GM21786 (cell line): Measurements from ENCODE around the gene RAB13.
A peak's percentile ranks its signal among the peaks of the same experiment; 100 is the strongest.
"Not testable (repeated sequence)": the region's sequence is repeated elsewhere in the genome, so short reads cannot be mapped to it uniquely, and the experiment has no call there.

ENCODE experiments used
- ATAC-seq: cut with Tn5 transposase; IDR thresholded peaks from one replicate; pipeline ENCODE4 v1.9.1; 2021; ENCODE audit not compliant: unreplicated experiment

The RAB13 gene

GRCh38 chr1:153985941-153986761 is at the start of gene RAB13:
Gene RAB13 (minus strand): TSS chr1:153986339. CDS start chr1:153986236, 103 bp downstream.
- ATAC-seq = no peak

GRCh38 chr1:154033697-154034096 is 47.6 kb upstream of the RAB13 start:
- not testable (repeated sequence) for ATAC-seq

GRCh38 chr1:154019940-154020339 is 33.8 kb upstream of the RAB13 start:
- ATAC-seq = no peak

GRCh38 chr1:154019269-154019668 is 33.1 kb upstream of the RAB13 start:
- no peak for ATAC-seq

GRCh38 chr1:154014154-154014907 is 28.2 kb upstream of the RAB13 start:
- ATAC-seq = no peak

- ATAC-seq = not testable (repeated sequence)
Observed at GRCh38 chr1:154012543-154012942, 26.4 kb upstream of the RAB13 start.

- no peak for ATAC-seq
Observed at GRCh38 chr1:154012129-154012528, 26.0 kb upstream of the RAB13 start.

GRCh38 chr1:154006136-154006535 is 20.0 kb upstream of the RAB13 start:
- no peak for ATAC-seq

- no peak for ATAC-seq
Observed at GRCh38 chr1:154000420-154000819, 14.3 kb upstream of the RAB13 start.

GRCh38 chr1:153996882-153997281 is 10.7 kb upstream of the RAB13 start:
- ATAC-seq = not testable (repeated sequence)

- no peak for ATAC-seq
Observed at GRCh38 chr1:153995640-153996039, 9.5 kb upstream of the RAB13 start.

GRCh38 chr1:153995202-153995601 is 9.1 kb upstream of the RAB13 start:
- no peak for ATAC-seq

- ATAC-seq = no peak
Observed at GRCh38 chr1:153991806-153992205, 5.7 kb upstream of the RAB13 start.

GRCh38 chr1:153991151-153991630 is 5.1 kb upstream of the RAB13 start:
- ATAC-seq = no peak

- ATAC-seq = peak; percentile 87
Observed at GRCh38 chr1:153990468-153991150, 4.5 kb upstream of the RAB13 start, which contains the start of gene RPS27. Gene RPS27 (plus strand): TSS chr1:153990762. CDS start chr1:153990797, 35 bp downstream.

GRCh38 chr1:153987621-153988020 is 1.5 kb upstream of the RAB13 start:
- ATAC-seq = no peak

- ATAC-seq = no peak
Observed at GRCh38 chr1:153985341-153985912, 712 bp downstream of the RAB13 start.

- ATAC-seq = no peak
Observed at GRCh38 chr1:153984123-153984894, 1.8 kb downstream of the RAB13 start.

- ATAC-seq = not testable (repeated sequence)
Observed at GRCh38 chr1:153981735-153982134, 4.4 kb downstream of the RAB13 start.

- ATAC-seq = not testable (repeated sequence)
Observed at GRCh38 chr1:153979091-153979490, 7.0 kb downstream of the RAB13 start.
